Stimulated activated CD4-positive, alpha-beta T cell treated with anti-CD3 and anti-CD28 coated beads, Interleukin-1b, Interleukin-23, amount 100 ng/mL, for 4 hours (primary cell): ENCODE data around the gene OR14C36.
"Not testable (repeated sequence)": the region's sequence is repeated elsewhere in the genome, so short reads cannot be mapped to it uniquely, and the experiment has no call there.

ENCODE experiments used
- DNase-seq, 2 donors: peaks; one replicate each; pipeline ENCODE4 v3.0.0-alpha.2; 2020; ENCODE audit warnings: low read depth in 2 of 2

OR14C36 gene, protein sequence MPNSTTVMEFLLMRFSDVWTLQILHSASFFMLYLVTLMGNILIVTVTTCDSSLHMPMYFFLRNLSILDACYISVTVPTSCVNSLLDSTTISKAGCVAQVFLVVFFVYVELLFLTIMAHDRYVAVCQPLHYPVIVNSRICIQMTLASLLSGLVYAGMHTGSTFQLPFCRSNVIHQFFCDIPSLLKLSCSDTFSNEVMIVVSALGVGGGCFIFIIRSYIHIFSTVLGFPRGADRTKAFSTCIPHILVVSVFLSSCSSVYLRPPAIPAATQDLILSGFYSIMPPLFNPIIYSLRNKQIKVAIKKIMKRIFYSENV

DNA sequence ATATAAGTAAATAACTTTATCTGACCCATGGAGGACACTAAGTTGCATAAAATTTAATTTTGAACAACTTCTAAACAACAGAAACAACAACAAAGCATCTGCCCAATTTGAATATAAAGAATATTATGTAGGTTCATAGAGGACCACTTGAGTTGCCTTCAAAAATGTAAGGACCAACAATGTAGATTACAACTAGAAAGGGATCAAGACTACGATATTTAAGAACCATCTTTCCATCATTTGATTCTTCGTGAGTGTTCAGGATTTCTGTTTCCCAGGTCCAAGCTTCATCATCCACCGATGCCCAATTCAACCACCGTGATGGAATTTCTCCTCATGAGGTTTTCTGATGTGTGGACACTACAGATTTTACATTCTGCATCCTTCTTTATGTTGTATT, at the start of gene OR14C36:
OR14C36 (plus strand) TSS at position 301 of the 400 bp plus-strand sequence; CDS start at position 301, 0 bp downstream.
- DNase-seq, result no peak

DNA sequence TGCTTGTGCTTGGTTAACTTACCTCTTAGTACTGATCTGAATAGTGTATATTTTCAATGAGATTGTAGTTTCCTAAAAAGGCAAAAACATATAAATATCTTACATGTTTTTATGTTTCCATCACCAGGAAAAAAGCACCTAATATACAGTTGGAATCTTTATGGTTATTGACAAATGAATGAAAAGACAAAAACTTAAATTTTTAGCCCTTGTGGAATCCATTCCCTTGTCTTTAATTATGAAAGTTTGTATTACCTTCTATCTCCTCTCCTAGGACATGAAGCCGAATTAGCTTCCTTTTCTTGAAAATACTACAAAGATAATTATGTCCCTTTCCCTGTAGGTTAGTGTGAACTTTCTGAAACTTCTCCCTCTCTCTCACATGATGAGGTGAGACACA, 45.3 kb upstream of the OR14C36 start, which contains the start of gene OR2T12:
OR2T12 (minus strand) TSS at position 101 of the 400 bp plus-strand sequence. CDS start 7,846 bp downstream, outside the sequence.
- no peak for DNase-seq

DNA sequence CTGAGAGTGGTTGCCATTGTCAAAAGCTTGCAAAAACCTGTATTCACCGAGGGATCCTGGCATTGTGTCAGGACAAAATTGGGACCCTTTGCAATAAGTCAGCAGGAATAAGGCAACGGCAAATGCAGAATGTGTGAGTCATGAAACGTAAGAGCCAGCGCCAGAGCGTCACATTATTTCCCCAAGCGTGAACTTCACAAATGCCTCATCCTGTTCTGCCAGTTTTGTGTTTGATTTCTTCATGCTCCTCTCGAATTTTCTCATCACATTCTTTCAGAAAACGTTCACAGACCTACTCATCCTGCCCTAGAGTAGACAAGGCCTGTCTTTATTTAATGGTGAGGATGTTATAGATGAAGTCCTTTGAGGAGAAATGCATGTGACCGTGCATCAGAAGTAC, 42.9 kb upstream of the OR14C36 start:
- not testable (repeated sequence) for DNase-seq

DNA sequence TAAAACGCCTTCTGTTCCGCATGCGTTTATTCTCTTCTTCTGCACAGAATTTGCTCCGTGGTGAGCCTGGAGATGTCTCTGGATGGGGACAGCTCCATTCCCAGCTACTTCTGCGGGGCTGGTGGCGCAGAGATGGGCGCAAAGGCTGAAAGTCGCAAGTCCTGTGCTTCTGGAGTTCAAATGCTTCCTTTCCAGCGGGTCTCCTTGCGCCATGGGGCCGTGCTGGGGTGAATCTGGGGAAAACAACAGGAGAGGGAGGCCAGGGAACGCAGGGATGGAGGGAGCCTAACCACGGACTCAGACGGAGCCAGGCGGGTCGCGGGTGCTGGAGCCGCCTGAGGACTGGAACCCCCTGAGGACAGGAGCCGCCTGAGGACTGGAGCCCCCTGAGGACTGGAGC, 42.5 kb upstream of the OR14C36 start:
- no peak for DNase-seq

DNA sequence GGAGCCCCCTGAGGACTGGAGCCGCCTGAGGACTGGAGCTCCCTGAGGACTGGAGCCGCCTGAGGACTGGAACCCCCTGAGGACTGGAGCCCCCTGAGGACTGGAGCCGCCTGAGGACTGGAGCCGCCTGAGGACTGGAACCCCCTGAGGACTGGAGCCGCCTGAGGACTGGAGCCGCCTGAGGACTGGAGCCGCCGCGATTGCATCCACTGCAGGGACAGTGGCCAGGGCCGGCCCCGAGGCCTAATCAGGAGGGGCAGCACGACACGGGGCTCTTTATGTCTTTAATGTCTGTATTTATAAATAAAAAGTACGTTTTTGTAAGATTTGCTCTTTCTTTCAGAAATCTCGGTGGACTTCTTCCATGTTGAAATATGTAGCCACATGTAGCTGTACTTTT, 41.8 kb upstream of the OR14C36 start:
- DNase-seq, result not testable (repeated sequence)

DNA sequence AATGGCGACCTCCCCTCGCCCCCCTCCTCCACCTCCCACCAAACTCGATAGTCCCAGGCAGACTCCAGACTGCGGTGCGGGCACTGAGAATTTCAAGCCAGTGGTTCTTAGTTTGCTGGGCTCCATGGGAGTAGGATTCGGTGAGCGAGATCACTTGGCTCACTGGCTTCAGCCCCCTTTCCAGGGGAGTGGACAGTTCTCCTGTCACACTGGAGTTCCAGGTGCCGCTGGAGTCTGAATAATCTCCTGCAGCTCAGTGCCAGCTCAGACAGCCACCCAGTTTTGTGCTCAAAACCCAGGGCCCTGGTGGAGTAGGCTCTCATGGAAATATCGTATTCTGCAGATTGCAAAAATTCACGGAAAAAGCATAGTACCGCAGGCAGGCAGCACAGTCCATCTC, 31.8 kb upstream of the OR14C36 start:
- DNase-seq, result no peak

DNA sequence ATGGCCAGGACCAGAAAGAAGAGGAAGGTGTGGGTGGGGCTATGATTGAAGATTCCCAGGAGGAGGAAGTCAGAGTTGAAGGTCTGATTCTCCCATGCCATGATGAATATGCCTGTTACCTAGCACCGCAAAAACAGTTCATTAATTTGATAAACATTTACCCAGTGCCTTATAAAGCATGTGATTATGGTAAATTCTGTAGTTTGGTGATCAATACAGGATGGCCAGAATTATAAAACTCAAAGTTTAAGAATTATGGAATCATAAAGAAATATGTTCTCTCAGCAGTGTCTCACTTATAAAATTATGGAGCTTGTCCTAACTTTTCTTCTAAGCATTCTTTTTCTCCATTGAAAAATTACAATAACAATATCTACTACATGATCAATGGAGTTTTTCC, 24.1 kb upstream of the OR14C36 start, which contains the start of gene OR2M7:
OR2M7 (minus strand) TSS at position 101 of the 400 bp plus-strand sequence; CDS start at position 101, 0 bp downstream.
- no peak for DNase-seq

DNA sequence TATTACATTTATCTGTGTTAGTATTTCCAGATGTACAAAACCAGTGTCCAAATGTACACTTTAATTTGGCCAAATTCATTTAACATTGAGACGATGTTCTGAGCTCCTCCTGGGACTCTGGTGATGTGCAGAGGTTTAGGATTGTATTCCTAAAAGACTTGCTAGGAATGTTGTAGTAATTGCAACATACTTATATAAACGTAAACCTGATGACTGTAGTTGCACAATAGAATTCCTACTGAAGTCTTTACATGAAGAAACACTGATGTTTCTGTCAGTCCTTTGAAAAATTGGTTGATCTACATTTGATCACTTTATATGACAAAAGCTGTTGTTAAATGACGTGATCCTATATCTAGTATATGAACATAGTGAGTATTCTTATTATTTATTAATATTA, 5.1 kb upstream of the OR14C36 start:
- DNase-seq, result no peak

DNA sequence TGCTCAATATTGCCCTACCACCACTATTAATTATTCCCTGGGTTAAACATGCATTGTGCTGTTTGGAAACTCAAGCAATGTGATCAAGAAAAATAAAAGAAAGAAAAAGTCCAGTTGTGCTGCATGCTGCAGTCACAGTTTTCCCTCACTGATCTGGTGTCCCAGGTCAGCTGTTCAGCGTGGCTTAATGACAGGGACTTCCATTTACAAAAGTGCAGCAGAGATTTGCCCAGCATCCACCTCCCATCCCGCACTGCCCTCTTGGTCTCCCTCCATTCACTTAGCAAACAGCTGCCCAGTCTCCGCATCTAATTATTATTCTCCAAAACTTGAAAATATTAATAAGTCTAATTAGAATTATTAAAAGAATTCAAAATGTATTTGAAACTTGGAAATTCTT, 10.8 kb downstream of the OR14C36 start:
- DNase-seq, result no peak

DNA sequence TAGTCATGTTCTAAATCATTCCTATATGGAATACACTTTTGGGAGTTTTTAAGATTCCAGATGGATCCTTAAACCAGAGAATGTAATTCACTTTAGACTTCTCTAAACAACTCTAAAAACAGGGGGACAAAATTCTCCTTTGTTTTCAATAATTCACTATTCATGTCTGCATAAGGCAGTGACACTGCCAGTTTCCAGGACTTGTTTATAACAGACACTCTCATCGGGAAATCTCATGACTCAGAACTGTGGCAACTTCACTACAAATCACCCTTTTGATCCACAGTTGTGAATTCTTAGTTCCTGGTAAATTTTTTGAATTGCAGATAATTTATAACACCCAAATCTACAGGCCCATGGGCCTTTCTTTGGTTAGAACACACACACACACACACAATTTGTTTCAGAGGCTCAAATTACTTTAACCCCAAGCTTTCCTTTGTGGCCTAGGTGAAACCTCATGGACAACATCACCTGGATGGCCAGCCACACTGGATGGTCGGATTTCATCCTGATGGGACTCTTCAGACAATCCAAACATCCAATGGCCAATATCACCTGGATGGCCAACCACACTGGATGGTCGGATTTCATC, 12.6 kb downstream of the OR14C36 start, which contains the start of gene OR2T4:
OR2T4 (plus strand) TSS at position 545 of the 595 bp plus-strand sequence; CDS start at position 545, 0 bp downstream.
- DNase-seq, result no peak

DNA sequence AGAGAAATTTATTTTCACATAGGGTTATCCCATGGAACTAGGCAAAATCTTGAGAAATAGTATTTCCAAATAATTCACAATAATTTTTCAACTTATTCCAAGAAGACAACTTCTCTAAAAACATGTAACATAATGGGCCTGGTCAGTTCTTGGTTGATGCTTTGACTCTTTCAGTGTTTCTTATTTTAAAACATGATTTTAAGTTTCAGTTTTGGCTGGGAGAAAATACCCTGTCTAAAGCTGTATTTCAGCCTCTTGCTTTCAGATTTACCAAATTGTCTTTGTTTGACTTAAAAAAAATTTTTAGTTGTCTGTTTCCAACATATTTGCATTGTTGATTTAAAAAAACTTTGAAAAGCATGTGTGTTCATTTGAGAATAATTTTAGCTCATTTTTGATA, 18.0 kb downstream of the OR14C36 start:
- DNase-seq, result no peak

DNA sequence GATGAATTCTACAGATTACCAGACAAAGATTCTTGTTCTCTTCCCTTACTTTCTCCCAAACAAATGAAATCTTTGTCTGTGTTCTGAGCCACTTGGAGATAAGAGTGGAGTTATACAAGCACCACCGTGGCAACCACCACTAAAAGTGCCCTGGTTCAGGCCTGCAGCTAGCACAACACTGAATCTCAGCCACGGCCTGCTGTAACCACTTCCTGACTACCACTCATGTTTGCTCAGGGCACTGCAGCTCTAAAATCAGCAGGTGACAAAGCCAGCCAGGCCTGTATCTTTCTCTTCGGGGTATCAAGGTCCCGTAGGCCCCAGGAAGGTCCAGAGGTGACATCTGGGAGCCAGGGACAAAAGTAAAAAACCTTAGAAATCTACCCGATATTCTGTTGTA, 23.8 kb downstream of the OR14C36 start:
- no peak for DNase-seq

DNA sequence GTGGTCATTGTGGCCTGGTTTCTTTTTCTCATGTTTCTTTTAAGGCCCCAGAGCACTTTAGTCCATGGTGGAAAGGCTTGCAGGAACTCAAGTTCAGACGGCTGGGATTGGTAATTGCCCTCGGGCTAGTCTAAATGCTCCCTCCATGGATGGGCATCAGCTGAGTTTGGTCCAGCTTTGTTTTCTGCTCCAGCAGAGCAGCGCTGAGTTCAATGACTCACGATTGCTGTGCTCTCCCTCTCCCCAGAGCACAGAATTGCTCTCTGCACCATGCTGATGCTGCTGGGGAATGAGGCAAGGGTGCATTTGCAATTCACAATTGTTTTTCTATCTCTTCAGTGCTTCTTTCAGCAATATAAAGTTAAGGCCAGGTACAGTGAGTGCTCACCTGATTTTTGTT, 25.2 kb downstream of the OR14C36 start:
- DNase-seq, result no peak

DNA sequence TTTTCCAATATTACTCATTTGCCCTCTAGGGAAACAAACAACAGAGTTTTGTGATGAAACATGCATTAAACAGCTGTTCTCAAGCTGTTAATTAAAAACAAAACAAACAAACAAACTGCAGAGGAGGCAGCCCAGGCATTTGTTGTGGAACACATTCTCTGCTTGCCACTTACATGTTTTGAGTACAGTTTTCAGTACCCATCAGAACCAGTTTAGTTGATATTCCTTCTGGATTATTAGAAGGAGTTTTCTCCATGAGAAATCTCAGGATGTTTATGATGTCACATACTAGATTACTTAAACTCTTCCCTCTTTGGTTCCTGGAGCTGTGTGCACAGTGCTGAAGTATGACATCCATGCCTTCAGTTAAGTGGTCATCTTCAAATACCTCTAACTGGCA, 26.9 kb downstream of the OR14C36 start, which contains the start of gene OR2T6:
OR2T6 (plus strand) TSS at position 301 of the 400 bp plus-strand sequence. CDS start 11,863 bp downstream, outside the sequence.
- DNase-seq, result no peak

DNA sequence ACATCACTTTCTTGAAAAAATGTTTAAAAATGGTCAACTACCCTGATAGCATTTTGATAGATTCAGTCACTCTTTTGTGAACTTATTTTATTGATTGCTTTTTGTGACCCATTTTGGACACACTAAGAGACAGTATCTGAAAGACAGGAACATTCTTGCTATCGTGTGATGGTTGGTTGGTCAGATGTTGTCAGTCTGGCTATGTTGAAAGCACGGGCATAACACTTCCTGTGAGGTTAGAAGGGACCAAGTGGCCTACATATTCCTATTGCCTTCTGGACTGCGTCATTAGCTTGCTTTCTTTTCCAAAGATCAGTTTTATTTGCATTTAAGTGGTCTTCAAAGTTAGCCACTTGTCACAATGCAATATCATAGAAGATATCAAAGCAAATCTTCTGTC, 28.3 kb downstream of the OR14C36 start:
- DNase-seq, result no peak

DNA sequence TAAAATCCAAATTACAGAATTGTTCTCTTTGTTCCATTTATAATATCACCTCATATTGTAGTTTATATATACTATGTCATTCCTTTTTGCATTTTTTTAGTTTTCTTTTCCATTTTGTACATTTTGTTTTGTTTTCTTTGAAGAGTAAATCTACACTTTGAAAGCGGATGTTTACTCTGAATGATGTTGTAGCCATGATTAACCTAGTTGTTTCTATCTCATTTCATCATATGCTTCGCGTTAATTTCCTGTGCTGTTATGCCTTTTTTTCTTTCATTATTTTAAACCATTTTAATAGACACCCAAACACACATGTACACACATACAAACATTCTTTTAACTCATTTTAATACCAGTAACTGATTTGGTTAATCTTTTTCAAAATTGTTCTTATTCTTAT, 32.3 kb downstream of the OR14C36 start:
- no peak for DNase-seq

DNA sequence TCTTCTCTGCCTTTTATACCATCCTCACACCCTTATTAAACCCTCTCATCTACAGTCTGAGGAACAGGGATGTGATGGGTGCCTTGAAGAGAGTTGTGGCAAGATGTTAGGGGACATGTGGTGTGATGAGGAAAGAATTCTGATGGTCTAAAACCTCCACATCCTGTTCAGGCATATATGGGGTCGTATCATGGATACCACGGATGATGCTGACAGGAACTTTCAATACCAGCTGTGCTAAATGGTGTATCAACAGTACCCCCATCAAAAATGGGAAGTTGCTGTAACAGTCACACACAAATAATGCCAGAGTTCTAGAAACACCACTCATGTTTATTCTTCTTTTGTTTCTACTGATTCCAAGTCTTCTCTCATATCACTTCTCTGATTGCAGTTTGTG, 39.9 kb downstream of the OR14C36 start:
- DNase-seq, result no peak

DNA sequence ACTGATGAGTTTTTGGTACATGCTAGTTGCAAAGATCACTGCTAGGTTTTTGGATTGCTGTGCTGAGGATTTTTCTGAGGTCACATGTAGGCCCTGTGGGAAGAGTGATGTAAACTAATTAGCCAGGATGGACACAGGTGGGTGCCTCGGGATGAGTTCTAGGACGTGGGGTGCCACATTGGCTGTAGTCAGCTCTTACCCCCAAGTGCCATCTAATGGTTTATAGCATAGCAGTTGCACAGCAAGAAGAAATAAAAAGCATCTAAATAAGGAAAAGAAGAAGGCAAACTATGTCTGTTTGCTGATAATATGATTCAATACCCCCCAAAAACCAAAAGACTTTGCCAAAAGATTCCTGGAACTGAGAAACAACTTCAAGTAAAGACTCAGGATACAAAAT, 44.5 kb downstream of the OR14C36 start:
- no peak for DNase-seq
